ENCODE measurements around the gene VSNL1. TPM values are rescaled to one million over a fixed set of nuclear protein-coding genes. Genes with fewer than 3 reads are reported as not detected.

VSNL1 gene
- polyA plus RNA-seq, 3 donors from 2014 or later = not detected

Other genes with a start within 250 kb of the VSNL1 start
- not detected for gene RAD51AP2, start 22.3 kb upstream of the VSNL1 start, polyA plus RNA-seq
- 10 to 100 TPM in 1 of 3 donors, 1 to 10 TPM in 2; 4.1 to 14.6 (median 5.1) TPM for gene SMC6, start 213.1 kb downstream of the VSNL1 start, polyA plus RNA-seq
- 1 to 10 TPM in 1 of 3 donors, not detected in 2; 2.3 TPM for gene GEN1, start 213.4 kb downstream of the VSNL1 start, polyA plus RNA-seq

Measured in immature natural killer cell (primary cell).